HepG2 (cell line): ENCODE data around the gene RPLP2. TPM values are rescaled to one million over a fixed set of nuclear protein-coding genes. Genes with fewer than 3 reads are reported as not detected.

Experiments
- AGO1 ChIP-seq: fragments of 200-400 bp; formaldehyde crosslinking; IDR thresholded peaks from 2 replicates; pipeline ENCODE4 v1.6.1; 2017; ENCODE audit warnings: mild to moderate bottlenecking, low read depth, low read length, moderate library complexity; ENCODE audit not compliant: poor library complexity, severe bottlenecking
- ARHGAP35 ChIP-seq: sonication (generic); formaldehyde crosslinking; IDR thresholded peaks from 2 replicates; pipeline ENCODE4 v1.9.0; 2022; ENCODE audit warnings: mild to moderate bottlenecking, inconsistent platforms, moderate library complexity, missing genetic modification reagents, borderline replicate concordance
- GABPB1 ChIP-seq: IDR thresholded peaks from 2 replicates; pipeline ENCODE4 v1.6.1; 2016; ENCODE audit warnings: mild to moderate bottlenecking, missing genetic modification reagents, moderate library complexity, missing compliant biosample characterization
- GFI1 ChIP-seq: sonication (generic); formaldehyde crosslinking; IDR thresholded peaks from 2 replicates; pipeline ENCODE4 v1.5.0; 2020; ENCODE audit warnings: missing genetic modification reagents, mild to moderate bottlenecking, borderline replicate concordance
- HNRNPL ChIP-seq: fragments of 200-400 bp; formaldehyde crosslinking; IDR thresholded peaks from 2 replicates; pipeline ENCODE4 v1.6.1; 2017; ENCODE audit warnings: mild to moderate bottlenecking, low read depth, low read length
- JUNB ChIP-seq: sonication (generic); formaldehyde crosslinking; IDR thresholded peaks from 2 replicates; pipeline ENCODE4 v1.8.0; 2022; ENCODE audit warnings: missing genetic modification reagents, mild to moderate bottlenecking, borderline replicate concordance
- LCORL ChIP-seq, 2 experiments: fragments of 450-650 bp in 1 of 2; sonication (generic) in 1 of 2; formaldehyde crosslinking in 1 of 2; IDR thresholded peaks; 2 replicates each; pipeline versions ENCODE4 v1.5.0 to v1.6.1; 2017 to 2020; ENCODE audit warnings: antibody characterized with exemption in 1 of 2, missing genetic modification reagents in 1 of 2
- MIXL1 ChIP-seq: IDR thresholded peaks from 2 replicates; pipeline ENCODE4 v1.6.1; 2016
- RBFOX2 ChIP-seq: fragments of 200-400 bp; formaldehyde crosslinking; IDR thresholded peaks from 2 replicates; pipeline ENCODE4 v1.6.1; 2017; ENCODE audit warnings: low read depth, mild to moderate bottlenecking, low read length
- RBM22 ChIP-seq: fragments of 200-400 bp; formaldehyde crosslinking; optimal IDR thresholded peaks from 2 replicates; pipeline ENCODE3; 2017; ENCODE audit warnings: mild to moderate bottlenecking, low read length, moderate library complexity
- REXO4 ChIP-seq: sonication (generic); formaldehyde crosslinking; IDR thresholded peaks from 2 replicates; pipeline ENCODE4 v1.8.0; 2022; ENCODE audit warnings: missing genetic modification reagents, mild to moderate bottlenecking, borderline replicate concordance
- STAG1 ChIP-seq: sonication (generic); formaldehyde crosslinking; IDR thresholded peaks from 2 replicates; pipeline ENCODE4 v1.4.0; 2020; ENCODE audit warnings: missing genetic modification reagents
- ZFYVE20 ChIP-seq: sonication (generic); formaldehyde crosslinking; IDR thresholded peaks from 2 replicates; pipeline ENCODE4 v1.8.0; 2023; ENCODE audit warnings: low read depth, mild to moderate bottlenecking, moderate library complexity, missing genetic modification reagents, borderline replicate concordance
- ZMYM2 ChIP-seq: sonication (generic); formaldehyde crosslinking; IDR thresholded peaks from 2 replicates; pipeline ENCODE4 v1.8.0; 2022; ENCODE audit warnings: mild to moderate bottlenecking, missing genetic modification reagents
- ZNF224 ChIP-seq: sonication (generic); formaldehyde crosslinking; IDR thresholded peaks from 2 replicates; pipeline ENCODE4 v1.5.0; 2020; ENCODE audit warnings: mild to moderate bottlenecking, missing genetic modification reagents
- ZNF292 ChIP-seq: sonication (generic); formaldehyde crosslinking; IDR thresholded peaks from 2 replicates; pipeline ENCODE4 v1.8.1; 2022; ENCODE audit warnings: mild to moderate bottlenecking, low read depth, missing genetic modification reagents, borderline replicate concordance
- ZNF510 ChIP-seq: sonication (generic); formaldehyde crosslinking; IDR thresholded peaks from 2 replicates; pipeline ENCODE4 v1.4.0; 2020; ENCODE audit warnings: low read depth, mild to moderate bottlenecking, missing genetic modification reagents
- ZNF737 ChIP-seq: sonication (generic); formaldehyde crosslinking; IDR thresholded peaks from 2 replicates; pipeline ENCODE4 v1.5.0; 2020; ENCODE audit warnings: missing genetic modification reagents, mild to moderate bottlenecking, borderline replicate concordance
- ZNF775 ChIP-seq: sonication (generic); formaldehyde crosslinking; IDR thresholded peaks from 2 replicates; pipeline ENCODE4 v1.4.0; 2020; ENCODE audit warnings: missing genetic modification reagents, mild to moderate bottlenecking, moderate library complexity, borderline replicate concordance
- polyA plus RNA-seq, 8 experiments: library from polyadenylated mRNA; depleted of rRNA in 3 of 8; stranded (reverse) in 7 of 8; unstranded in 1 of 8; fragments of >200 nt; fragmentation: Illumina TruSeq in 4 of 8; extraction: Trizol in 4 of 8; gene quantifications; 2 replicates each; pipeline versions ENCODE4 v1.2.1 to v1.2.3, GENCODE V29; 2011 to 2016; ENCODE audit warnings: low read depth in 4 of 8, missing spikeins in 1 of 8, mixed read lengths in 1 of 8; ENCODE audit not compliant: insufficient read depth in 1 of 8
- total RNA-seq, 5 experiments: library from RNA; depleted of rRNA; stranded (reverse); fragments of >200 nt; fragmentation: Illumina TruSeq; extraction: Trizol; gene quantifications; 2 replicates each; pipeline ENCODE4 v1.2.3, GENCODE V29; 2016; ENCODE audit warnings: low read depth in 1 of 5
- TF ChIP-seq, protein P1 (sequence below): sonication (generic); formaldehyde crosslinking; IDR thresholded peaks from 2 replicates; pipeline ENCODE4 v1.4.0; 2020; ENCODE audit warnings: mild to moderate bottlenecking, missing genetic modification reagents
- TF ChIP-seq, protein P2 (sequence below): sonication (generic); formaldehyde crosslinking; IDR thresholded peaks from 2 replicates; pipeline ENCODE4 v1.4.0; 2020; ENCODE audit warnings: missing genetic modification reagents
- TF ChIP-seq, protein P3 (sequence below): sonication (generic); formaldehyde crosslinking; IDR thresholded peaks from 2 replicates; pipeline ENCODE4 v1.9.0; 2022; ENCODE audit warnings: low read depth, missing genetic modification reagents
- TF ChIP-seq, protein P4 (sequence below): sonication (generic); formaldehyde crosslinking; IDR thresholded peaks from 2 replicates; pipeline ENCODE4 v1.8.0; 2022; ENCODE audit warnings: low read depth, missing genetic modification reagents
- TF ChIP-seq, protein P5 (sequence below): sonication (generic); formaldehyde crosslinking; IDR thresholded peaks from 2 replicates; pipeline ENCODE4 v1.4.0; 2020; ENCODE audit warnings: missing genetic modification reagents, borderline replicate concordance

RPLP2 gene
- total and polyA plus RNA-seq, 2 of the 13 experiments (the other 11 are each of a cell fraction or from before 2014, with no cell fraction given) = 978 to 2,106 TPM

DNA sequence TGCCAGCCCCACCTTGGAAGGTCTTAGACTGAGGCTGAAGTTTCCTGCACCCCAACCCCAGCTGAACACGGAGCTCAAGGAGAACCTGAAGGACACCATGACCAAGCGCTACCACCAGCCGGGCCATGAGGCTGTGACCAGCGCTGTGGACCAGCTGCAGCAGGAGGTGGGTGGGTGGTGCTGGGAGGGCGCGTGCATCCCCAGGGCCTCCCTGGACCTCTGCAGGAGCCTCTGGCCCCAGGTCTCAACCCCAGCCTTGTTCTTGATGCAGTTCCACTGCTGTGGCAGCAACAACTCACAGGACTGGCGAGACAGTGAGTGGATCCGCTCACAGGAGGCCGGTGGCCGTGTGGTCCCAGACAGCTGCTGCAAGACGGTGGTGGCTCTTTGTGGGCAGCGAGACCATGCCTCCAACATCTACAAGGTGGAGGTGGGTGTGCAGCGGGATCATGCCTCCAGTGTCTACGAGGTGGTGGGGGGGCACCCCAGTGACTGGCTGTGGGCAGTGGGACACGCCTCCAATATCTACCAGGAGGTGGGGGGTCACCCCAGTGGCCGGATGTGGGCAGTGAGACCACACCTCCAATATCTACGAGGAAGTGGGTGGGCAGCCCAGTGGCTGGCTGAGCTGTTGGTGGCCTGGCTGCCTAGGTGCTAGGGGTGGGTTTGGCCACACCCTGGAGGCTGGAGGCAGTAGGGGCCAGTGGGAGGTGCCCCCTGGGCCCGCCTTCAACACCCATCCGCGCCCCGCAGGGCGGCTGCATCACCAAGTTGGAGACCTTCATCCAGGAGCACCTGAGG lies 27.6 kb downstream of the RPLP2 start (continued):
- TF ChIP-seq JUNB (CRISPR knock-in tag) (no peak), ARHGAP35 (CRISPR knock-in tag) (no peak), ZNF292 (no peak), LCORL (IDR thresholded peaks at IDR 0.05) (no peak), LCORL (CRISPR knock-in tag; IDR thresholded peaks at IDR 0.05) (no peak), REXO4 (CRISPR knock-in tag) (no peak), HNRNPL (0 out of 2 replicates have a peak, but pooled peaks have one; percentile 30), RBM22 (peak; percentile 87), AGO1 (peak; percentile 89), ZMYM2 (CRISPR knock-in tag) (no peak), ZNF224 (CRISPR knock-in tag) (no peak), RBFOX2 (peak; percentile 75), STAG1 (CRISPR knock-in tag) (no peak), MIXL1 (no peak), GABPB1 (CRISPR knock-in tag) (no peak), ZNF775 (CRISPR knock-in tag) (no peak), GFI1 (CRISPR knock-in tag) (no peak), ZFYVE20 (CRISPR knock-in tag) (no peak), ZNF737 (CRISPR knock-in tag) (no peak), ZNF510 (no peak)
- TF ChIP-seq, protein P1, sequence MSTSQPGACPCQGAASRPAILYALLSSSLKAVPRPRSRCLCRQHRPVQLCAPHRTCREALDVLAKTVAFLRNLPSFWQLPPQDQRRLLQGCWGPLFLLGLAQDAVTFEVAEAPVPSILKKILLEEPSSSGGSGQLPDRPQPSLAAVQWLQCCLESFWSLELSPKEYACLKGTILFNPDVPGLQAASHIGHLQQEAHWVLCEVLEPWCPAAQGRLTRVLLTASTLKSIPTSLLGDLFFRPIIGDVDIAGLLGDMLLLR (CRISPR knock-in tag) = no peak
- TF ChIP-seq, protein P2, sequence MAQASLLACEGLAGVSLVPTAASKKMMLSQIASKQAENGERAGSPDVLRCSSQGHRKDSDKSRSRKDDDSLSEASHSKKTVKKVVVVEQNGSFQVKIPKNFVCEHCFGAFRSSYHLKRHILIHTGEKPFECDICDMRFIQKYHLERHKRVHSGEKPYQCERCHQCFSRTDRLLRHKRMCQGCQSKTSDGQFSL (CRISPR knock-in tag) = peak; percentile 84
- TF ChIP-seq, protein P3, sequence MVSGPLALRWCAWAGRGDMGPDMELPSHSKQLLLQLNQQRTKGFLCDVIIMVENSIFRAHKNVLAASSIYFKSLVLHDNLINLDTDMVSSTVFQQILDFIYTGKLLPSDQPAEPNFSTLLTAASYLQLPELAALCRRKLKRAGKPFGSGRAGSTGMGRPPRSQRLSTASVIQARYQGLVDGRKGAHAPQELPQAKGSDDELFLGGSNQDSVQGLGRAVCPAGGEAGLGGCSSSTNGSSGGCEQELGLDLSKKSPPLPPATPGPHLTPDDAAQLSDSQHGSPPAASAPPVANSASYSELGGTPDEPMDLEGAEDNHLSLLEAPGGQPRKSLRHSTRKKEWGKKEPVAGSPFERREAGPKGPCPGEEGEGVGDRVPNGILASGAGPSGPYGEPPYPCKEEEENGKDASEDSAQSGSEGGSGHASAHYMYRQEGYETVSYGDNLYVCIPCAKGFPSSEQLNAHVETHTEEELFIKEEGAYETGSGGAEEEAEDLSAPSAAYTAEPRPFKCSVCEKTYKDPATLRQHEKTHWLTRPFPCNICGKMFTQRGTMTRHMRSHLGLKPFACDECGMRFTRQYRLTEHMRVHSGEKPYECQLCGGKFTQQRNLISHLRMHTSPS (CRISPR knock-in tag) = no peak
- TF ChIP-seq, protein P4, sequence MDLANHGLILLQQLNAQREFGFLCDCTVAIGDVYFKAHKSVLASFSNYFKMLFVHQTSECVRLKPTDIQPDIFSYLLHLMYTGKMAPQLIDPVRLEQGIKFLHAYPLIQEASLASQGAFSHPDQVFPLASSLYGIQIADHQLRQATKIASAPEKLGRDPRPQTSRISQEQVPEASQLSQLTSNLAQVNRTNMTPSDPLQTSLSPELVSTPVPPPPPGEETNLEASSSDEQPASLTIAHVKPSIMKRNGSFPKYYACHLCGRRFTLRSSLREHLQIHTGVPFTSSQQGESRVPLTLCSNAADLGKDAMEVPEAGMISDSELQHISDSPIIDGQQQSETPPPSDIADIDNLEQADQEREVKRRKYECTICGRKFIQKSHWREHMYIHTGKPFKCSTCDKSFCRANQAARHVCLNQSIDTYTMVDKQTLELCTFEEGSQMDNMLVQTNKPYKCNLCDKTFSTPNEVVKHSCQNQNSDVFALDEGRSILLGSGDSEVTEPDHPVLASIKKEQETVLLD (CRISPR knock-in tag) = no peak
- TF ChIP-seq, protein P5, sequence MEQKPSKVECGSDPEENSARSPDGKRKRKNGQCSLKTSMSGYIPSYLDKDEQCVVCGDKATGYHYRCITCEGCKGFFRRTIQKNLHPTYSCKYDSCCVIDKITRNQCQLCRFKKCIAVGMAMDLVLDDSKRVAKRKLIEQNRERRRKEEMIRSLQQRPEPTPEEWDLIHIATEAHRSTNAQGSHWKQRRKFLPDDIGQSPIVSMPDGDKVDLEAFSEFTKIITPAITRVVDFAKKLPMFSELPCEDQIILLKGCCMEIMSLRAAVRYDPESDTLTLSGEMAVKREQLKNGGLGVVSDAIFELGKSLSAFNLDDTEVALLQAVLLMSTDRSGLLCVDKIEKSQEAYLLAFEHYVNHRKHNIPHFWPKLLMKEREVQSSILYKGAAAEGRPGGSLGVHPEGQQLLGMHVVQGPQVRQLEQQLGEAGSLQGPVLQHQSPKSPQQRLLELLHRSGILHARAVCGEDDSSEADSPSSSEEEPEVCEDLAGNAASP = no peak
